WTC11 (cell line): ENCODE results near the gene IL24. TPM values are rescaled to one million over a fixed set of nuclear protein-coding genes. Genes with fewer than 3 reads are reported as not detected.
A peak's percentile ranks its signal among the peaks of the same experiment; 100 is the strongest.

Experiments
- ATAC-seq: fragments of 200-7000 bp; cut with Tn5 transposase; 2 replicates; pipeline ENCODE4 v1.10.0; 2021; ENCODE audit warnings: mild to moderate bottlenecking, moderate library complexity
- CTCF ChIA-PET: fragments of 300-600 bp; sonication (Branson Sonifier 250); formaldehyde crosslinking; loops from one replicate; lab custom pipeline; 2021; ENCODE audit warnings: antibody characterized with exemption; lab: Charles Lee
- POLR2A ChIA-PET: fragments of 350-600 bp; sonication (Branson Sonifier 250); formaldehyde crosslinking; loops from one replicate; lab custom pipeline; 2021; ENCODE audit warnings: antibody characterized with exemption; lab: Charles Lee
- DNase-seq: peaks from one replicate; pipeline ENCODE4 v3.0.0; 2021; ENCODE audit warnings: low spot score
- H3K27ac Mint-ChIP-seq: 2 replicates; pipeline ENCODE4 v1.8.0; 2021; ENCODE audit warnings: mixed read lengths
- H3K27me3 Mint-ChIP-seq: 2 replicates; pipeline ENCODE4 v1.8.0; 2021; ENCODE audit warnings: low read depth, mild to moderate bottlenecking, moderate library complexity, mixed read lengths
- H3K36me3 Mint-ChIP-seq: 2 replicates; pipeline ENCODE4 v1.8.0; 2021; ENCODE audit warnings: mixed read lengths
- H3K4me1 Mint-ChIP-seq: 2 replicates; pipeline ENCODE4 v1.8.0; 2022; ENCODE audit warnings: mixed read lengths
- H3K4me3 Mint-ChIP-seq: 2 replicates; pipeline ENCODE4 v1.8.0; 2021; ENCODE audit warnings: mild to moderate bottlenecking, moderate library complexity, mixed read lengths
- H3K9me3 Mint-ChIP-seq: 2 replicates; pipeline ENCODE4 v1.8.0; 2021; ENCODE audit warnings: mixed read lengths
- ATF1 ChIP-seq: sonication (generic); formaldehyde crosslinking; IDR thresholded peaks from 2 replicates; pipeline ENCODE4 v1.8.1; 2023; ENCODE audit warnings: mild to moderate bottlenecking, moderate library complexity, missing genetic modification reagents
- CREM ChIP-seq: sonication (generic); formaldehyde crosslinking; IDR thresholded peaks from 2 replicates; pipeline ENCODE4 v1.8.1; 2022; ENCODE audit warnings: mild to moderate bottlenecking, missing genetic modification reagents, moderate library complexity
- ESRRA ChIP-seq: sonication (generic); formaldehyde crosslinking; IDR thresholded peaks from 2 replicates; pipeline ENCODE4 v1.8.1; 2022; ENCODE audit warnings: mild to moderate bottlenecking, missing genetic modification reagents, borderline replicate concordance
- ETV6 ChIP-seq: sonication (generic); formaldehyde crosslinking; IDR thresholded peaks from 2 replicates; pipeline ENCODE4 v1.8.1; 2022; ENCODE audit warnings: mild to moderate bottlenecking, missing genetic modification reagents
- GRHL2 ChIP-seq: fragments of 250-450 bp; sonication (Bioruptor Pico); IDR thresholded peaks from 2 replicates; pipeline ENCODE4 v1.8.0; 2022; ENCODE audit warnings: mild to moderate bottlenecking, moderate library complexity; ENCODE audit not compliant: insufficient replicate concordance, severe bottlenecking
- GTF2I ChIP-seq: fragments of 250-450 bp; sonication (Bioruptor Pico); conservative IDR thresholded peaks from 2 replicates; pipeline ENCODE4 v1.4.0; 2021; ENCODE audit warnings: mild to moderate bottlenecking
- JUN ChIP-seq: sonication (generic); formaldehyde crosslinking; IDR thresholded peaks from 2 replicates; pipeline ENCODE4 v1.8.0; 2023; ENCODE audit warnings: mild to moderate bottlenecking, missing genetic modification reagents
- KAT7 ChIP-seq: sonication (generic); formaldehyde crosslinking; IDR thresholded peaks from 2 replicates; pipeline ENCODE4 v1.8.1; 2023; ENCODE audit warnings: missing genetic modification reagents, mild to moderate bottlenecking, borderline replicate concordance
- NFATC4 ChIP-seq: fragments of 250-450 bp; sonication (Bioruptor Pico); IDR thresholded peaks from 2 replicates; pipeline ENCODE4 v1.9.0; 2021; ENCODE audit warnings: mild to moderate bottlenecking
- NFE2L1 ChIP-seq: sonication (generic); formaldehyde crosslinking; IDR thresholded peaks from 2 replicates; pipeline ENCODE4 v1.8.1; 2023; ENCODE audit warnings: missing genetic modification reagents
- NR3C1 ChIP-seq: sonication (generic); formaldehyde crosslinking; conservative IDR thresholded peaks from 2 replicates; pipeline ENCODE4 v1.8.1; 2023; ENCODE audit warnings: low read depth, mild to moderate bottlenecking, missing genetic modification reagents
- PRRX2 ChIP-seq: fragments of 250-450 bp; sonication (Bioruptor Pico); IDR thresholded peaks from 2 replicates; pipeline ENCODE4 v1.8.0; 2021; ENCODE audit warnings: mild to moderate bottlenecking
- RORB ChIP-seq: fragments of 250-450 bp; sonication (Bioruptor Pico); IDR thresholded peaks from 2 replicates; pipeline ENCODE4 v1.9.0; 2021; ENCODE audit warnings: mild to moderate bottlenecking
- SOX15 ChIP-seq: fragments of 250-450 bp; sonication (Bioruptor Pico); IDR thresholded peaks from 2 replicates; pipeline ENCODE4 v1.9.0; 2021; ENCODE audit warnings: mild to moderate bottlenecking
- ZBTB21 ChIP-seq: sonication (generic); formaldehyde crosslinking; IDR thresholded peaks from 2 replicates; pipeline ENCODE4 v1.8.1; 2023; ENCODE audit warnings: mild to moderate bottlenecking, missing genetic modification reagents, borderline replicate concordance
- ZNF138 ChIP-seq: sonication (generic); formaldehyde crosslinking; conservative IDR thresholded peaks from 2 replicates; pipeline ENCODE4 v1.8.1; 2022; ENCODE audit warnings: mild to moderate bottlenecking, moderate library complexity, missing genetic modification reagents
- ZNF219 ChIP-seq: sonication (generic); formaldehyde crosslinking; IDR thresholded peaks from 2 replicates; pipeline ENCODE4 v1.8.0; 2023; ENCODE audit warnings: missing genetic modification reagents, mild to moderate bottlenecking, borderline replicate concordance
- ZNF263 ChIP-seq: sonication (generic); formaldehyde crosslinking; IDR thresholded peaks from 2 replicates; pipeline ENCODE4 v1.8.1; 2022; ENCODE audit warnings: low read depth, mild to moderate bottlenecking, moderate library complexity, missing genetic modification reagents
- ZNF317 ChIP-seq: sonication (generic); formaldehyde crosslinking; IDR thresholded peaks from 2 replicates; pipeline ENCODE4 v1.8.1; 2023; ENCODE audit warnings: low read depth, mild to moderate bottlenecking, moderate library complexity, missing genetic modification reagents, borderline replicate concordance
- ZNF671 ChIP-seq: fragments of 250-450 bp; sonication (Bioruptor Pico); IDR thresholded peaks from 2 replicates; pipeline ENCODE4 v1.8.0; 2021; ENCODE audit warnings: mild to moderate bottlenecking
- total RNA-seq: library from RNA; stranded (reverse); gene quantifications from 3 replicates; pipeline ENCODE4 v1.2.3, GENCODE V29; 2021
- TF ChIP-seq, protein P1 (sequence below): sonication (generic); formaldehyde crosslinking; conservative IDR thresholded peaks from 2 replicates; pipeline ENCODE4 v1.8.1; 2022; ENCODE audit warnings: mild to moderate bottlenecking, missing genetic modification reagents
- TF ChIP-seq, protein P2 (sequence below): fragments of 250-450 bp; sonication (Bioruptor Pico); IDR thresholded peaks from 2 replicates; pipeline ENCODE4 v1.9.0; 2021; ENCODE audit warnings: moderate library complexity, mild to moderate bottlenecking, inconsistent platforms, borderline replicate concordance
- TF ChIP-seq, protein P3 (sequence below): sonication (generic); formaldehyde crosslinking; IDR thresholded peaks from 2 replicates; pipeline ENCODE4 v1.8.1; 2023; ENCODE audit warnings: mild to moderate bottlenecking, missing genetic modification reagents, moderate library complexity
- TF ChIP-seq, protein P4 (sequence below): sonication (generic); formaldehyde crosslinking; IDR thresholded peaks from 2 replicates; pipeline ENCODE4 v1.8.1; 2022; ENCODE audit warnings: mild to moderate bottlenecking, moderate library complexity, missing genetic modification reagents
- TF ChIP-seq, protein P5 (sequence below): sonication (generic); formaldehyde crosslinking; IDR thresholded peaks from 2 replicates; pipeline ENCODE4 v1.8.1; 2023; ENCODE audit warnings: mild to moderate bottlenecking, missing genetic modification reagents, moderate library complexity

Gene IL24
- total RNA-seq, 1 experiment from 2014 or later, result not detected

DNA sequence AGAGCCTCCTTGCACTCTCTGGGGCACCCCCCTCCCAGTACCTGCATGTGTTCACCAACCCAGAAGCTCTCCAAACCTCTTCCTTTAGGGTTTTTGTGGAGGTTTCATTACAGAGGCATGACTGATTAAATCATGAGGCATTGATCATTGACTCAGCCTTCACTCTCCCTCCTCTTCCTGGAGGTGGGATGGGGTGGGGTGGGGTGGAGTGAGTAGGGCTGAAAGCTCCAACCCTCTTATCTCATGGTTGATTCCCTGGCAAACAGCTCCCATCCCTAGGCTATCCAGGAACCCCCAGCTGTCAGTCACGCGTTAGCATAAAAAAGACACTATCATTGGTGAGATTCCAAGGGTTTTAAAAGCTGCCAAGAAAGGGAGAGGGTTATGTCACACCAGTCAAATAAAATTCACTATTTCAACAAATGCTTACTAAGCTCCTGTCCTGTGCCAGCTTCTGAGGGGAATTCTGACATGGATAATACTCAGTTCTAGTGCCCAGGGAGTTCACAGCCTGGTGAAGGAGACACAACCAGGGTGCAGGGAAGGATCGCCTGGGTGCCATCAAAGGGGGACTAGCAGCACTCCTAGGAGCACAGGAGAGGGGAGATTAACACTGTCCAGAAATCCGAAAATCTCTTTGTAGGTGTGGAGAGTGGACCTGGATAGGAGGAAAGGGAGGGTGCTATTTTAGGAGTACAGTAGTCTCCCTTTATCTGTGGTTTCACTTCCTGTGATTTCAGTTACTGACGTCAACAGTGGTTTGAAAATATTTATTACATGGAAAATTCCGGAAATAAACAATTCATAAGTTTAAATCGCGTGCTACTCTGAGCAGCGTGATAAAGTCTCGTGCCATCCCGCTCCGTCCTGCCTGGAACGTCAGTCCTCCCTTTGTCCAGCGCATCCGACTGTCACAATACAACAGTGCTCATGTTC, 6.8 kb upstream of the IL24 start:
- ATAC-seq (peak; percentile 85), DNase-seq (no peak)
- CTCF ChIA-PET, result interaction anchor here (0.7 to 1.5 kb wide), 3 partner anchors 16 to 25 kb away, joined by 3 to 5 read pairs (median 5); partner anchors contain the start of gene IL20
- H3K27me3 Mint-ChIP-seq, result no peaks in the 10 kb centered on the region
- H3K9me3 Mint-ChIP-seq, result no peaks in the 10 kb centered on the region
- no peaks in the 10 kb centered on the region for H3K36me3 Mint-ChIP-seq
- POLR2A ChIA-PET, result no interaction called here
- no peak overlapping the region for H3K27ac Mint-ChIP-seq
- no peak overlapping the region for H3K4me3 Mint-ChIP-seq
- H3K4me1 Mint-ChIP-seq, result peaks cover 21% of the 10 kb centered on the region
- TF ChIP-seq SOX15 (no peak), ZNF317 (CRISPR knock-in tag) (no peak), ZNF138 (CRISPR knock-in tag) (no peak), GRHL2 (no peak), JUN (CRISPR knock-in tag) (no peak), RORB (no peak), ZNF671 (CRISPR knock-in tag) (no peak), ZNF219 (no peak), NFE2L1 (CRISPR knock-in tag) (no peak), ATF1 (CRISPR knock-in tag) (no peak), ZBTB21 (CRISPR knock-in tag) (no peak), ESRRA (CRISPR knock-in tag) (no peak)
- TF ChIP-seq, protein P1, sequence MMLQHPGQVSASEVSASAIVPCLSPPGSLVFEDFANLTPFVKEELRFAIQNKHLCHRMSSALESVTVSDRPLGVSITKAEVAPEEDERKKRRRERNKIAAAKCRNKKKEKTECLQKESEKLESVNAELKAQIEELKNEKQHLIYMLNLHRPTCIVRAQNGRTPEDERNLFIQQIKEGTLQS (CRISPR knock-in tag), result no peak
- TF ChIP-seq, protein P2, sequence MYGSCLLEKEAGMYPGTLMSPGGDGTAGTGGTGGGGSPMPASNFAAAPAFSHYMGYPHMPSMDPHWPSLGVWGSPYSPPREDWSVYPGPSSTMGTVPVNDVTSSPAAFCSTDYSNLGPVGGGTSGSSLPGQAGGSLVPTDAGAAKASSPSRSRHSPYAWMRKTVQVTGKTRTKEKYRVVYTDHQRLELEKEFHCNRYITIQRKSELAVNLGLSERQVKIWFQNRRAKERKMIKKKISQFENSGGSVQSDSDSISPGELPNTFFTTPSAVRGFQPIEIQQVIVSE (CRISPR knock-in tag), result no peak
- TF ChIP-seq, protein P3, sequence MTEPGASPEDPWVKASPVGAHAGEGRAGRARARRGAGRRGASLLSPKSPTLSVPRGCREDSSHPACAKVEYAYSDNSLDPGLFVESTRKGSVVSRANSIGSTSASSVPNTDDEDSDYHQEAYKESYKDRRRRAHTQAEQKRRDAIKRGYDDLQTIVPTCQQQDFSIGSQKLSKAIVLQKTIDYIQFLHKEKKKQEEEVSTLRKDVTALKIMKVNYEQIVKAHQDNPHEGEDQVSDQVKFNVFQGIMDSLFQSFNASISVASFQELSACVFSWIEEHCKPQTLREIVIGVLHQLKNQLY (CRISPR knock-in tag), result no peak

DNA sequence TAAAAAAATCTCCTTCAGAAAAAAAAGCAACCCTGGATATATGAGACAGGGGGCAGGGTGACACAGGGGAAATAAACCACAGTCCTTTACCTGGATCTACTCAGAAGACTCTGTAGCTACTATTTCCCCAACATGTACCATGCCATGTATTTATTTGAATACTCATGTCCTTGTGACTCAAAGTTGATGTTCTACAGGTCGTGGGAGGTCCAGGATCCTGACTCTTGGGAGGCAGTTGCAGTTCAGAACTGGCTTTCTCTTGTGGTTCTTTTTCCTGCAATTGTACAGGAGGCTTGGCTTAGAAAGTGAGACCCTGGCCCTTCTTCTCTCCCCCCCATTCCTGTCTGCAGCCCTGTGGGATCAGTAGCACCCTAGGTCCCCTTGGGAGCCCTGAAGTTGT, 5.8 kb upstream of the IL24 start:
- no peak for ATAC-seq
- CTCF ChIA-PET, result no interaction called here
- no peak for DNase-seq

More for the DNA sequence above, 5.8 kb upstream of the IL24 start:
- Mint-ChIP-seq H3K27ac (no peak overlapping the region), H3K4me3 (no peak overlapping the region), H3K27me3 (no peaks in the 10 kb centered on the region), H3K36me3 (no peaks in the 10 kb centered on the region), H3K9me3 (no peaks in the 10 kb centered on the region), H3K4me1 (peaks cover 23% of the 10 kb centered on the region)
- POLR2A ChIA-PET, result no interaction called here
- no peak for TF ChIP-seq ETV6 (CRISPR knock-in tag)
- TF ChIP-seq CREM (CRISPR knock-in tag), result no peak
- TF ChIP-seq ZNF263 (CRISPR knock-in tag), result no peak
- no peak for TF ChIP-seq NR3C1 (CRISPR knock-in tag)
- TF ChIP-seq, protein P4, sequence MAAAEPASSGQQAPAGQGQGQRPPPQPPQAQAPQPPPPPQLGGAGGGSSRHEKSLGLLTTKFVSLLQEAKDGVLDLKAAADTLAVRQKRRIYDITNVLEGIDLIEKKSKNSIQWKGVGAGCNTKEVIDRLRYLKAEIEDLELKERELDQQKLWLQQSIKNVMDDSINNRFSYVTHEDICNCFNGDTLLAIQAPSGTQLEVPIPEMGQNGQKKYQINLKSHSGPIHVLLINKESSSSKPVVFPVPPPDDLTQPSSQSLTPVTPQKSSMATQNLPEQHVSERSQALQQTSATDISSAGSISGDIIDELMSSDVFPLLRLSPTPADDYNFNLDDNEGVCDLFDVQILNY (CRISPR knock-in tag), result no peak
- TF ChIP-seq, protein P1 (CRISPR knock-in tag), result no peak
- no peak for TF ChIP-seq NFATC4 (CRISPR knock-in tag)
- no peak for TF ChIP-seq PRRX2
- no peak for TF ChIP-seq GTF2I (CRISPR knock-in tag)
- TF ChIP-seq, protein P5, sequence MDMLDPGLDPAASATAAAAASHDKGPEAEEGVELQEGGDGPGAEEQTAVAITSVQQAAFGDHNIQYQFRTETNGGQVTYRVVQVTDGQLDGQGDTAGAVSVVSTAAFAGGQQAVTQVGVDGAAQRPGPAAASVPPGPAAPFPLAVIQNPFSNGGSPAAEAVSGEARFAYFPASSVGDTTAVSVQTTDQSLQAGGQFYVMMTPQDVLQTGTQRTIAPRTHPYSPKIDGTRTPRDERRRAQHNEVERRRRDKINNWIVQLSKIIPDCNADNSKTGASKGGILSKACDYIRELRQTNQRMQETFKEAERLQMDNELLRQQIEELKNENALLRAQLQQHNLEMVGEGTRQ, result no peak
- no peak for TF ChIP-seq KAT7 (CRISPR knock-in tag)
